Thoracic aorta (tissue), 2 donors: ENCODE measurements around the gene DIP2C. TPM values are rescaled to one million over a fixed set of nuclear protein-coding genes. Genes with fewer than 3 reads are reported as not detected.

Source experiments
- ATAC-seq: fragments of 150-250 bp; one replicate; pipeline ENCODE4 v1.8.0; 2017; ENCODE audit warnings: low read depth; ENCODE audit not compliant: insufficient number of reproducible peaks, low FRiP score
- DNase-seq: peaks from one replicate; pipeline ENCODE4 v3.0.0-alpha.2; 2020; ENCODE audit warnings: low spot score
- H3K27ac ChIP-seq, 2 donors: fragments of 200-600 bp; sonication (generic); 1 replicate in 1 of 2; 2 replicates in 1 of 2; pipeline ENCODE4 v1.5.1; 2016; ENCODE audit warnings: mild to moderate bottlenecking in 2 of 2, moderate library complexity in 2 of 2
- H3K27me3 ChIP-seq: fragments of 200-600 bp; sonication (generic); replicated peaks from 2 replicates; pipeline ENCODE4 v1.6.0; 2016; ENCODE audit warnings: mild to moderate bottlenecking; ENCODE audit not compliant: insufficient read depth
- H3K36me3 ChIP-seq: fragments of 200-600 bp; sonication (generic); one replicate; pipeline ENCODE4 v1.5.1; 2016
- H3K4me1 ChIP-seq, 2 donors: fragments of 200-600 bp; sonication (generic); 1 replicate in 1 of 2; 2 replicates in 1 of 2; pipeline versions ENCODE4 v1.5.1 to v1.6.0; 2016; ENCODE audit warnings: low read depth in 2 of 2, mild to moderate bottlenecking in 1 of 2; ENCODE audit not compliant: control insufficient read depth in 1 of 2
- H3K4me3 ChIP-seq: fragments of 200-600 bp; sonication (generic); 2 replicates; pipeline ENCODE4 v1.5.1; 2016; ENCODE audit warnings: mild to moderate bottlenecking
- H3K9me3 ChIP-seq: fragments of 200-600 bp; sonication (generic); 2 replicates; pipeline ENCODE4 v1.5.1; 2016
- CTCF ChIP-seq: fragments of 200-600 bp; sonication (generic); IDR thresholded peaks from one replicate; pipeline ENCODE4 v1.5.1; 2019; ENCODE audit warnings: antibody characterized with exemption
- total RNA-seq, 2 donors: library from RNA; depleted of rRNA; stranded (reverse); fragments of >200 nt; gene quantifications; one replicate each; pipeline versions ENCODE4 v1.1.0 to v1.2.3, GENCODE V29; 2016

The DIP2C gene
- total RNA-seq, 2 donors from 2014 or later = 36.8 to 44.0 TPM

- TF ChIP-seq CTCF = no peak
- DNase-seq = no peak
- Histone ChIP-seq H3K4me1 (peaks cover 0 to 24% of the 10 kb centered on the region in 2 donors), H3K36me3 (peaks cover 23% of the 10 kb centered on the region), H3K9me3 (no peaks in the 10 kb centered on the region), H3K27me3 (no peaks in the 10 kb centered on the region), H3K4me3 (no peak overlapping the region), H3K27ac (no peak overlapping the region)
- ATAC-seq = no peak
Measured at GRCh38 chr10:360653-361052, 328.8 kb downstream of the DIP2C start.

- Histone ChIP-seq H3K36me3 (peaks cover 27% of the 10 kb centered on the region), H3K27ac (no peak overlapping the region), H3K9me3 (no peaks in the 10 kb centered on the region), H3K4me3 (no peak overlapping the region), H3K4me1 (peaks cover 0 to 24% of the 10 kb centered on the region in 2 donors), H3K27me3 (no peaks in the 10 kb centered on the region)
- TF ChIP-seq CTCF = no peak
- no peak for DNase-seq
- no peak for ATAC-seq
Measured at GRCh38 chr10:359762-360161, 329.7 kb downstream of the DIP2C start.

GRCh38 chr10:359093-359492, 330.4 kb downstream of the DIP2C start:
- no peak overlapping the region for H3K27ac ChIP-seq
- peaks cover 26% of the 10 kb centered on the region for H3K36me3 ChIP-seq
- no peak overlapping the region for H3K4me3 ChIP-seq
- no peaks in the 10 kb centered on the region for H3K9me3 ChIP-seq
- H3K27me3 ChIP-seq = no peaks in the 10 kb centered on the region
- no peak for TF ChIP-seq CTCF
- DNase-seq = no peak
- ATAC-seq = no peak
- H3K4me1 ChIP-seq = peaks cover 0 to 24% of the 10 kb centered on the region in 2 donors

GRCh38 chr10:357201-357950, 332.1 kb downstream of the DIP2C start:
- no peak overlapping the region for H3K4me3 ChIP-seq
- H3K27me3 ChIP-seq = no peaks in the 10 kb centered on the region
- DNase-seq (no peak), ATAC-seq (no peak)
- no peak overlapping the region for H3K27ac ChIP-seq
- H3K36me3 ChIP-seq = peaks cover 21% of the 10 kb centered on the region
- no peak for TF ChIP-seq CTCF
- peaks cover 0 to 24% of the 10 kb centered on the region in 2 donors for H3K4me1 ChIP-seq
- no peaks in the 10 kb centered on the region for H3K9me3 ChIP-seq

- Histone ChIP-seq H3K4me3 (no peak overlapping the region), H3K9me3 (no peaks in the 10 kb centered on the region), H3K36me3 (peaks cover 26% of the 10 kb centered on the region), H3K27ac (no peak overlapping the region), H3K27me3 (no peaks in the 10 kb centered on the region), H3K4me1 (peaks cover 0 to 16% of the 10 kb centered on the region in 2 donors)
- no peak for TF ChIP-seq CTCF
- ATAC-seq = no peak
- no peak for DNase-seq
Measured at GRCh38 chr10:356452-356851, 333.0 kb downstream of the DIP2C start.
